Measurements from ENCODE around the gene TBC1D22A.

GRCh38 chr22:46983046-46983445 is 220.6 kb downstream of the TBC1D22A start:
- TF ChIP-seq POLR2A (IDR thresholded peaks at IDR 0.05; ENCODE audit: low read length): no peak
- no peak for TF ChIP-seq GATA1 (IDR thresholded peaks at IDR 0.05; ENCODE audit: low read depth, low read length)
